ENCODE results near the gene ZBTB24. TPM values are rescaled to one million over a fixed set of nuclear protein-coding genes. Genes with fewer than 3 reads are reported as not detected.

The ZBTB24 gene
- polyA plus RNA-seq, 10 donors, result 4.0 to 7.4 (median 5.7) TPM

- DNase-seq, result no peak
Observed at GRCh38 chr6:109424946-109425345, 58.1 kb downstream of the ZBTB24 start.

DNA sequence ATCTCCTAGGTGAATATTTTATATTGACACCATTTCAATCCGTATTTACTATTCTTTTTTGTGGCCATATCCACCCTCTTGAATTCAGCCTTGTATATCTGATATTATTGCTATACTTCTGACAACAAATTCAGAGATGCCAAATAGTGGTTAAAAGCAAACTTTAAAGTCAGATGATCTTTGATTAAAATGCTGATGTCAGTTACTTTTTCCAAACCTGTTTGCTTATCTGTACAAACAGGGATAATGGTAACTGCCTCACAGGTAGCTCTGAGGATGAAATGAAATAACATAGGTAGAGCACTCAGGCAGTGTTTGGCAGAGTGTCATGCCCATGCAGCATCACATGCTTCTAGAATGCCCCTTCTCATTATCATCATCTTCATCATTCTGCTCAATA, 61.8 kb downstream of the ZBTB24 start:
- DNase-seq, result no peak

- DNase-seq, result no peak
Observed at GRCh38 chr6:109420751-109421150, 62.3 kb downstream of the ZBTB24 start.

DNA sequence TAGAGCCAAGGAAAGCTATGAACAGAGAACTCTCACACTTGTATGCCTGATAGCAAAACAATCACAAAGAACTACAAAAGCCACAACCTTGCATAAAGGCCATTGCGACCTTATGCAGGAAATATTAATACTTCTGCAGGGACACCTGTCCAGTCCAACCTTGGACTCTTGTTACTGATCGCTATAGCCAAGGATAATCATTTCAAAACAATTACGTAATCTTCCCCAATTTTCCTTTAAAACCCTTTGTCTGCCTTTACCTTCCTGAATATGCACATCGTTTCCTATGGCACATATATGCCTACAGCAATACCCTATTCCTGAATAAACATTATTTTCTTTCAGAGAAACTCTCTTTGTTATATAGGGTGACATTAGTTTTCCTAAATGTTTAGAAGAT, 65.4 kb downstream of the ZBTB24 start:
- no peak for DNase-seq

Other genes with a start within 250 kb of the ZBTB24 start
- 100 to 1,000 TPM; 227 to 315 (median 263) TPM for gene CD164, start 100.8 kb downstream of the ZBTB24 start, polyA plus RNA-seq (ENCODE audit: insufficient read length in 10 of 10)
- 1 to 10 TPM; 4.5 to 8.4 (median 6.6) TPM for gene PPIL6, start 42.6 kb downstream of the ZBTB24 start, polyA plus RNA-seq (ENCODE audit: insufficient read length in 10 of 10)
- 1 to 10 TPM; 4.0 to 6.1 (median 5.0) TPM for gene SMPD2, start 42.5 kb downstream of the ZBTB24 start, polyA plus RNA-seq (ENCODE audit: insufficient read length in 10 of 10)
- 10 to 100 TPM; 42.4 to 89.8 (median 59.2) TPM for gene MICAL1, start 27.4 kb downstream of the ZBTB24 start, polyA plus RNA-seq (ENCODE audit: insufficient read length in 10 of 10)
- gene AK9, start 208.0 kb upstream of the ZBTB24 start, polyA plus RNA-seq (ENCODE audit: insufficient read length in 10 of 10), result 1 to 10 TPM; 4.5 to 7.5 (median 6.1) TPM
- gene FIG4, start 208.1 kb upstream of the ZBTB24 start, polyA plus RNA-seq (ENCODE audit: insufficient read length in 10 of 10), result 10 to 100 TPM in 8 of 10 donors, 1 to 10 TPM in 2; 8.7 to 13.3 (median 10.6) TPM